Parathyroid adenoma (tissue), 2 donors: ENCODE results near the gene SH2D1B.

Experiments used
- H2AFZ ChIP-seq: fragments of 300-600 bp; sonication (generic); one replicate; pipeline ENCODE4 v1.7.0; 2017; ENCODE audit warnings: antibody characterized with exemption, mild to moderate bottlenecking
- H3K27ac ChIP-seq: fragments of 300-600 bp; sonication (generic); one replicate; pipeline ENCODE4 v1.7.0; 2017
- H3K27me3 ChIP-seq: fragments of 300-600 bp; sonication (generic); one replicate; pipeline ENCODE4 v1.7.0; 2017; ENCODE audit warnings: low read length; ENCODE audit not compliant: control insufficient read depth, insufficient read depth
- H3K36me3 ChIP-seq: fragments of 300-600 bp; sonication (generic); one replicate; pipeline ENCODE4 v1.7.0; 2017; ENCODE audit warnings: low read length; ENCODE audit not compliant: control insufficient read depth, insufficient read depth
- H3K4me1 ChIP-seq: fragments of 300-600 bp; sonication (generic); one replicate; pipeline ENCODE4 v1.7.0; 2017; ENCODE audit warnings: control low read depth
- H3K4me2 ChIP-seq: fragments of 300-600 bp; sonication (generic); one replicate; pipeline ENCODE4 v1.7.0; 2017; ENCODE audit warnings: low read length
- H3K4me3 ChIP-seq: fragments of 300-600 bp; sonication (generic); one replicate; pipeline ENCODE4 v1.7.0; 2017; ENCODE audit warnings: low read depth, low read length
- H3K79me2 ChIP-seq: fragments of 300-600 bp; sonication (generic); one replicate; pipeline ENCODE4 v1.7.0; 2017; ENCODE audit warnings: control low read depth
- H3K9ac ChIP-seq: fragments of 300-600 bp; sonication (generic); one replicate; pipeline ENCODE4 v1.7.0; 2017; ENCODE audit warnings: mild to moderate bottlenecking
- H3K9me3 ChIP-seq: fragments of 300-600 bp; sonication (generic); one replicate; pipeline ENCODE4 v1.7.0; 2017; ENCODE audit warnings: low read length; ENCODE audit not compliant: control insufficient read depth
- CTCF ChIP-seq: fragments of 300-600 bp; sonication (generic); IDR thresholded peaks from one replicate; pipeline ENCODE4 v1.7.0; 2017; ENCODE audit warnings: antibody characterized with exemption, mild to moderate bottlenecking
- donor health status: primary hyperparathyroidism.

Gene SH2D1B

DNA sequence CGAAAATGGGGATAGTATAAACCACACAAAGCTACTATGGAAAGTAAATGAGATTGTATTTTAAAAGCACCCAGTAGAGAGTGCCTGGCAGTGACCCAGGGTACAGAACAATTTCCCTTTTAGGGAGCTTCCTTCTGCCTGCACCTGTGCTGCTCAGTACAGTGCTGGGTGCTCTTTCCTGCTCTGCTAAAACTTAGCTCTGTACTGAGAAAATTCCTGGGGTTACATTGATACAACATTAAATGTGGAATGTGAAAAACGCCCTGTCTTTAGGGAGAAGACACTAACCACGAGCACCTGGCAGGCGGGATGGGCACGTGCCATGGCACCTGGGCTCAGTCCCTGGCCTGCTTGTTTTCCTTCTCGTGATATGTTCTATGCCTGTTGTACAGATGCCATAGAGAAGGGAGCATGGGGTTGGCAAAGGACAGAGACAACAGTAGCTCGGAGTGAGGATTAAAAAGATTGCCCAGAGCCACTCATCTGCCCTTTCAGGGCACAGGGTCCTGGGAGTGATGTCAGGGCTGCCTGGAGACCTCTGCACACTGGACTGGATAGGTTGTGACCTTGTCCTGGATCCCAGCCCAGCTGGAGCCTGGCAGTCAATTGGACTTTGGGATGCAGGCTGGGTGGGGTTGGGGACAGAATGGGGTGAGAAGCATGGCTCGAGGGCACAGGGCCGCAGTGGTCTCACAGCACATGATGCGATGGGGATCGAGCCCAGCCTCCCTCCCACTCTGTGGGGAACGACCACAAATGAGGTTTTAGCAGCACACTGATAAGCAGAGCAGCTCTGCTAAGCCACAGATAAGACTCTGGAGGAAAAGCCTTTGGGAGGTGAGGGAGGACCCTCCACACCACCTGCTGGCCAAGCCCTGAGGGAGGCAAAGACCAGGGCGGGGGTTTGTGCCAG, 39.5 kb downstream of the SH2D1B start:
- no peak overlapping the region for H3K27ac ChIP-seq
- H3K4me2 ChIP-seq, result no peak overlapping the region
- no peak overlapping the region for H3K9ac ChIP-seq
- H3K79me2 ChIP-seq, result no peaks in the 10 kb centered on the region
- no peaks in the 10 kb centered on the region for H3K27me3 ChIP-seq
- H3K4me1 ChIP-seq, result no peaks in the 10 kb centered on the region
- no peaks in the 10 kb centered on the region for H3K36me3 ChIP-seq
- no peak overlapping the region for H2AFZ ChIP-seq
- H3K9me3 ChIP-seq, result no peaks in the 10 kb centered on the region
- TF ChIP-seq CTCF, result no peak
- no peak overlapping the region for H3K4me3 ChIP-seq

- Histone ChIP-seq H3K4me3 (no peak overlapping the region), H3K9ac (no peak overlapping the region), H3K79me2 (no peaks in the 10 kb centered on the region), H3K4me2 (no peak overlapping the region), H3K36me3 (no peaks in the 10 kb centered on the region), H3K27ac (no peak overlapping the region), H2AFZ (no peak overlapping the region), H3K27me3 (no peaks in the 10 kb centered on the region), H3K9me3 (no peaks in the 10 kb centered on the region), H3K4me1 (no peaks in the 10 kb centered on the region)
- TF ChIP-seq CTCF, result no peak
These were observed 40.3 kb downstream of the SH2D1B start for GRCh38 chr1:162371611-162372010.

DNA sequence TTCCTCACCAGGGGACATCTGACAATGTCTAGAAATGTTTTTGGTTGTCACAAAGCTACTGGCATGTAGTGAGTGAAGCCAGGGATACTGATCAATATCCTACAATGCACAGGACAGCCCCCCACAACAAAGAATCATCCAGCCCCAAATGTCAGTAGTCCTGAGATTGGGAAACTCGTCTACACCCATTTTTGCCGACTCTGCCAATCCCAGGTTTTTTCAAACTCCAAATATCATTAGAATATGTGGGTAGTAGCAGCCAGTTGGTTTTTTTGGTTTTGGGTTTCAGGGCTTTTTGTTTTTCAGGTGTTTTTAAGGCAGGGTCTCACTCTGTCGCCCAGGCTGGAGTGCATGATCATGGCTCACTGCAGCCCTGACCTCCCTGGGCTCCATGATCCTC, 41.2 kb downstream of the SH2D1B start:
- Histone ChIP-seq H3K27ac (no peak overlapping the region), H3K4me3 (no peak overlapping the region), H3K27me3 (no peaks in the 10 kb centered on the region), H3K4me2 (no peak overlapping the region), H2AFZ (no peak overlapping the region), H3K36me3 (no peaks in the 10 kb centered on the region), H3K9me3 (no peaks in the 10 kb centered on the region), H3K9ac (no peak overlapping the region), H3K4me1 (no peaks in the 10 kb centered on the region), H3K79me2 (no peaks in the 10 kb centered on the region)
- TF ChIP-seq CTCF, result no peak

DNA sequence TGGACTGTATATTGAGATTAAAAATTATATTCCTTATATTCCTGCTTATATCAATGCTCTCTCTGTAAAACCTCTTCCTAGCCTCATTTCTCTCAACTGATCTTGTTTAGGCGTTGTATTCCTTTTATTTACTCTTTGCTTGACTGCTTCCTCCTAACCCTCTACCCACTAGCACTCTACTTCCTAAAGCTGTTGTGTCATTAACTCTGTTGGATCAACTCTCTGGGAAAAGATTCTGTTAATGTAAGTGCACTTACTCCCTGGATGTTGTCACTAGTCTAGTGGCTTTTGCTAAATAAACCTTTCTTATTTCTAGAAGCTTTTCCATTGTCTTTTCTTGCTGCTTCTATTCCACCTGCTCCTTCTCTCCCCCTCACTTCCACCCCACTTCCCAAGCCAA, 41.8 kb downstream of the SH2D1B start:
- TF ChIP-seq CTCF, result no peak
- H3K27ac ChIP-seq, result no peak overlapping the region
- no peaks in the 10 kb centered on the region for H3K4me1 ChIP-seq

GRCh38 chr1:162369571-162369970, 42.4 kb downstream of the SH2D1B start:
- H3K36me3 ChIP-seq, result no peaks in the 10 kb centered on the region
- no peak overlapping the region for H3K4me3 ChIP-seq
- H3K4me2 ChIP-seq, result no peak overlapping the region
- no peak overlapping the region for H2AFZ ChIP-seq
- H3K27me3 ChIP-seq, result no peaks in the 10 kb centered on the region
- TF ChIP-seq CTCF, result no peak
- H3K27ac ChIP-seq, result no peak overlapping the region
- H3K9me3 ChIP-seq, result no peaks in the 10 kb centered on the region
- no peak overlapping the region for H3K9ac ChIP-seq
- H3K4me1 ChIP-seq, result no peaks in the 10 kb centered on the region
- H3K79me2 ChIP-seq, result no peaks in the 10 kb centered on the region

More for the DNA sequence above, 41.8 kb downstream of the SH2D1B start:
- Histone ChIP-seq H3K9ac (no peak overlapping the region), H3K36me3 (no peaks in the 10 kb centered on the region), H3K79me2 (no peaks in the 10 kb centered on the region), H3K4me2 (no peak overlapping the region), H2AFZ (no peak overlapping the region), H3K9me3 (no peaks in the 10 kb centered on the region), H3K27me3 (no peaks in the 10 kb centered on the region), H3K4me3 (no peak overlapping the region)
